ENCODE data around the gene SMIM9.
"Not testable (repeated sequence)": the region's sequence is repeated elsewhere in the genome, so short reads cannot be mapped to it uniquely, and the experiment has no call there.

DNA sequence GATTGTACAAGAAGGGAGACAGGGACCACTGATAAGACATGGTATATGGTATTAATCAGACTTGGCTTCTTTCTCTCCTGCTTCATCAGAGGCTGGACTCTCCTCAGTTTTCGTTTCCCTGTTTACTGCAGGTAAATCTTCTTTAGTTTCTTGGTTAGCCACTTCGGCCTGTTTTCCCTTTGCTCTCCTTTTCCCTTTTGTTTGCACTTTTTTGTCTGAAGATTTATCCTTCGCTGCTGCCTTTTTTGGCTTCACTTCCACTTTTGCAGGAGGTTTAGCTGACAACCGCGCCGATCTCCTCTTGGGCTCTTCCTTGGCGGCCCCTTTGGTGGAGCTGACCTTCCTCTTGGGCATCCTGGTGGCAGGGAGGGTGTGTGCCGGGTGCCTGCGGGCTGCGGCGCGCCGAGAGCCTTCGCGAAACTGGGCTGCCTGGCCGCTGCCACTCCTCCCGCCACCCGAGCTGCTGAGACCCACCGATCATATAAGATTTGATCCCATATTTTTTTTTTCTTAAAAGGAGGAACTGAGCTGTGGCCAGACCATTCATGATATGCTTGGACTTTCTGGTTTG lies 17.3 kb downstream of the SMIM9 start:
- TF ChIP-seq, protein P1, sequence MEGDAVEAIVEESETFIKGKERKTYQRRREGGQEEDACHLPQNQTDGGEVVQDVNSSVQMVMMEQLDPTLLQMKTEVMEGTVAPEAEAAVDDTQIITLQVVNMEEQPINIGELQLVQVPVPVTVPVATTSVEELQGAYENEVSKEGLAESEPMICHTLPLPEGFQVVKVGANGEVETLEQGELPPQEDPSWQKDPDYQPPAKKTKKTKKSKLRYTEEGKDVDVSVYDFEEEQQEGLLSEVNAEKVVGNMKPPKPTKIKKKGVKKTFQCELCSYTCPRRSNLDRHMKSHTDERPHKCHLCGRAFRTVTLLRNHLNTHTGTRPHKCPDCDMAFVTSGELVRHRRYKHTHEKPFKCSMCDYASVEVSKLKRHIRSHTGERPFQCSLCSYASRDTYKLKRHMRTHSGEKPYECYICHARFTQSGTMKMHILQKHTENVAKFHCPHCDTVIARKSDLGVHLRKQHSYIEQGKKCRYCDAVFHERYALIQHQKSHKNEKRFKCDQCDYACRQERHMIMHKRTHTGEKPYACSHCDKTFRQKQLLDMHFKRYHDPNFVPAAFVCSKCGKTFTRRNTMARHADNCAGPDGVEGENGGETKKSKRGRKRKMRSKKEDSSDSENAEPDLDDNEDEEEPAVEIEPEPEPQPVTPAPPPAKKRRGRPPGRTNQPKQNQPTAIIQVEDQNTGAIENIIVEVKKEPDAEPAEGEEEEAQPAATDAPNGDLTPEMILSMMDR (IDR thresholded peaks at IDR 0.05; ENCODE audit: insufficient read depth, low read length): not testable (repeated sequence)
- not testable (repeated sequence) for TF ChIP-seq REST (IDR thresholded peaks at IDR 0.05; ENCODE audit: insufficient replicate concordance, low read depth)

Data from HL-60 (cell line).